ENCODE data around the gene SPECC1L. TPM values are rescaled to one million over a fixed set of nuclear protein-coding genes. Genes with fewer than 3 reads are reported as not detected.

SPECC1L gene
- total and polyA plus RNA-seq, 7 experiments from 2014 or later, result 14.6 to 69.0 (median 39.9) TPM

GRCh38 chr22:24321999-24322398 lies 51.4 kb downstream of the SPECC1L start:
- intact Hi-C loops (cut with micrococcal nuclease), result loop anchor here in 1 of 2 donors (10.0 kb wide), 1 partner anchor 73 kb away; no protein-coding TSS in a partner anchor
- no peaks in the 10 kb centered on the region for H3K27me3 ChIP-seq (ENCODE audit: control insufficient read depth in 2 of 2, insufficient read depth in 2 of 2, low read length in 2 of 2)
- POLR2A ChIA-PET, result no interaction called here
- H3K27ac Mint-ChIP-seq, result peak overlapping the region in 5 of 9 donors; percentile 0 to 72 (median 13)
- H3K4me1 ChIP-seq (ENCODE audit: control insufficient read depth in 2 of 2, insufficient read depth in 2 of 2, low read length in 2 of 2), result no peaks in the 10 kb centered on the region
- DNase-seq, result no peak
- H3K9me3 ChIP-seq (ENCODE audit: control insufficient read depth in 2 of 3, low read length in 3 of 3), result no peaks in the 10 kb centered on the region
- H3K4me3 ChIP-seq (ENCODE audit: low read length), result no peak overlapping the region
- ATAC-seq, result no peak
- H3K36me3 ChIP-seq (ENCODE audit: control insufficient read depth in 2 of 3, insufficient read depth in 3 of 3, low read length in 3 of 3), result peaks cover 0 to 42% (median 13%) of the 10 kb centered on the region in 3 experiments
- H3K4me1 Mint-ChIP-seq, result peaks cover 0 to 27% (median 23%) of the 10 kb centered on the region in 7 donors
- no peaks in the 10 kb centered on the region for H3K27me3 Mint-ChIP-seq
- no peak overlapping the region for H3K4me3 Mint-ChIP-seq
- peaks cover 6 to 22% (median 12%) of the 10 kb centered on the region in 5 donors for H3K36me3 Mint-ChIP-seq
- H3K27ac ChIP-seq (ENCODE audit: low read depth, low read length), result no peak overlapping the region
- CTCF ChIA-PET, result no interaction called here
- no peaks in the 10 kb centered on the region for H3K9me3 Mint-ChIP-seq

GRCh38 chr22:24322522-24322921 lies 51.9 kb downstream of the SPECC1L start:
- H3K36me3 Mint-ChIP-seq, result peaks cover 6 to 26% (median 16%) of the 10 kb centered on the region in 5 donors
- intact Hi-C loops (cut with micrococcal nuclease), result loop anchor here in 1 of 2 donors (10.0 kb wide), 1 partner anchor 72 kb away; no protein-coding TSS in a partner anchor
- H3K27me3 ChIP-seq (ENCODE audit: control insufficient read depth in 2 of 2, insufficient read depth in 2 of 2, low read length in 2 of 2), result no peaks in the 10 kb centered on the region
- H3K27me3 Mint-ChIP-seq, result no peaks in the 10 kb centered on the region
- ATAC-seq (no peak), DNase-seq (no peak)
- peaks cover 0 to 27% (median 23%) of the 10 kb centered on the region in 7 donors for H3K4me1 Mint-ChIP-seq
- peak overlapping the region in 4 of 9 donors; percentile 10 to 26 (median 12) for H3K27ac Mint-ChIP-seq
- no peaks in the 10 kb centered on the region for H3K4me1 ChIP-seq (ENCODE audit: control insufficient read depth in 2 of 2, insufficient read depth in 2 of 2, low read length in 2 of 2)
- POLR2A ChIA-PET, result no interaction called here
- H3K4me3 ChIP-seq (ENCODE audit: low read length), result no peak overlapping the region
- H3K4me3 Mint-ChIP-seq, result no peak overlapping the region
- peaks cover 0 to 42% (median 13%) of the 10 kb centered on the region in 3 experiments for H3K36me3 ChIP-seq (ENCODE audit: control insufficient read depth in 2 of 3, insufficient read depth in 3 of 3, low read length in 3 of 3)
- CTCF ChIA-PET, result no interaction called here
- H3K9me3 Mint-ChIP-seq, result no peaks in the 10 kb centered on the region
- no peak overlapping the region for H3K27ac ChIP-seq (ENCODE audit: low read depth, low read length)
- H3K9me3 ChIP-seq (ENCODE audit: control insufficient read depth in 2 of 3, low read length in 3 of 3), result no peaks in the 10 kb centered on the region

GRCh38 chr22:24323233-24323632 lies 52.6 kb downstream of the SPECC1L start:
- Histone ChIP-seq H3K4me3 (ENCODE audit: low read length) (no peak overlapping the region), H3K36me3 (ENCODE audit: control insufficient read depth in 2 of 3, insufficient read depth in 3 of 3, low read length in 3 of 3) (peaks cover 0 to 42% (median 13%) of the 10 kb centered on the region in 3 experiments), H3K9me3 (ENCODE audit: control insufficient read depth in 2 of 3, low read length in 3 of 3) (no peaks in the 10 kb centered on the region), H3K27ac (ENCODE audit: low read depth, low read length) (no peak overlapping the region), H3K27me3 (ENCODE audit: control insufficient read depth in 2 of 2, insufficient read depth in 2 of 2, low read length in 2 of 2) (no peaks in the 10 kb centered on the region), H3K4me1 (ENCODE audit: control insufficient read depth in 2 of 2, insufficient read depth in 2 of 2, low read length in 2 of 2) (no peaks in the 10 kb centered on the region)
- peak overlapping the region in 2 of 9 donors; percentile 34 to 52 for H3K27ac Mint-ChIP-seq
- peaks cover 6 to 26% (median 21%) of the 10 kb centered on the region in 5 donors for H3K36me3 Mint-ChIP-seq
- H3K4me3 Mint-ChIP-seq, result no peak overlapping the region
- ChIA-PET CTCF (no interaction called here), POLR2A (interaction anchor here (0.5 kb wide), 1 partner anchor 312 kb away, joined by 3 read pairs; the partner anchor contains the start of gene CABIN1)
- H3K27me3 Mint-ChIP-seq, result no peaks in the 10 kb centered on the region
- no peak for ATAC-seq
- intact Hi-C loops (cut with micrococcal nuclease), result loop anchor here in 1 of 2 donors (10.0 kb wide), 1 partner anchor 72 kb away; no protein-coding TSS in a partner anchor
- DNase-seq, result no peak
- H3K4me1 Mint-ChIP-seq, result peaks cover 0 to 30% (median 23%) of the 10 kb centered on the region in 7 donors
- H3K9me3 Mint-ChIP-seq, result no peaks in the 10 kb centered on the region

GRCh38 chr22:24323695-24324094 lies 53.1 kb downstream of the SPECC1L start:
- intact Hi-C loops (cut with micrococcal nuclease), result loop anchor here (2.0 to 10.0 kb wide), 2 partner anchors 71 to 103 kb away; partner anchors contain the start of gene ADORA2A (in 2 of the 2)
- H3K9me3 ChIP-seq (ENCODE audit: control insufficient read depth in 2 of 3, low read length in 3 of 3), result no peaks in the 10 kb centered on the region
- H3K9me3 Mint-ChIP-seq, result no peaks in the 10 kb centered on the region
- no peak for ATAC-seq
- DNase-seq, result no peak
- H3K36me3 Mint-ChIP-seq, result peaks cover 6 to 26% (median 21%) of the 10 kb centered on the region in 5 donors
- peak overlapping the region; percentile 36 for H3K27ac ChIP-seq (ENCODE audit: low read depth, low read length)
- H3K4me3 ChIP-seq (ENCODE audit: low read length), result no peak overlapping the region
- peaks cover 0 to 31% (median 27%) of the 10 kb centered on the region in 7 donors for H3K4me1 Mint-ChIP-seq
- H3K27ac Mint-ChIP-seq, result peak overlapping the region in 8 of 9 donors; percentile 31 to 85 (median 68)
- no peaks in the 10 kb centered on the region for H3K27me3 Mint-ChIP-seq
- no peak overlapping the region for H3K4me3 Mint-ChIP-seq
- peaks cover 0 to 42% (median 13%) of the 10 kb centered on the region in 3 experiments for H3K36me3 ChIP-seq (ENCODE audit: control insufficient read depth in 2 of 3, insufficient read depth in 3 of 3, low read length in 3 of 3)
- ChIA-PET POLR2A (no interaction called here), CTCF (interaction anchor here (1.2 kb wide), 1 partner anchor 200 kb away, joined by 3 read pairs; no protein-coding TSS in a partner anchor)
- H3K27me3 ChIP-seq (ENCODE audit: control insufficient read depth in 2 of 2, insufficient read depth in 2 of 2, low read length in 2 of 2), result no peaks in the 10 kb centered on the region
- H3K4me1 ChIP-seq (ENCODE audit: control insufficient read depth in 2 of 2, insufficient read depth in 2 of 2, low read length in 2 of 2), result no peaks in the 10 kb centered on the region

- intact Hi-C loops (cut with micrococcal nuclease), result loop anchor here (2.0 to 10.0 kb wide), 2 partner anchors 71 to 103 kb away; partner anchors contain the start of gene ADORA2A (in 2 of the 2)
- Mint-ChIP-seq H3K4me3 (peak overlapping the region in 2 of 10 donors; percentile 5 to 40), H3K27ac (peak overlapping the region; percentile 17 to 85 (median 66)), H3K36me3 (peaks cover 6 to 26% (median 17%) of the 10 kb centered on the region in 5 donors), H3K9me3 (no peaks in the 10 kb centered on the region), H3K27me3 (no peaks in the 10 kb centered on the region), H3K4me1 (peaks cover 3 to 35% (median 32%) of the 10 kb centered on the region in 7 donors)
- no peaks in the 10 kb centered on the region for H3K27me3 ChIP-seq (ENCODE audit: control insufficient read depth in 2 of 2, insufficient read depth in 2 of 2, low read length in 2 of 2)
- ChIA-PET CTCF (interaction anchor here (0.5 to 1.2 kb wide), 3 partner anchors 39 to 686 kb away, joined by 3 read pairs; no protein-coding TSS in a partner anchor), POLR2A (interaction anchor here (0.5 kb wide), 1 partner anchor 204 kb away, joined by 3 read pairs; no protein-coding TSS in a partner anchor)
- peak overlapping the region; percentile 36 for H3K27ac ChIP-seq (ENCODE audit: low read depth, low read length)
- H3K4me3 ChIP-seq (ENCODE audit: low read length), result no peak overlapping the region
- H3K9me3 ChIP-seq (ENCODE audit: control insufficient read depth in 2 of 3, low read length in 3 of 3), result no peaks in the 10 kb centered on the region
- peaks cover 0 to 42% (median 11%) of the 10 kb centered on the region in 3 experiments for H3K36me3 ChIP-seq (ENCODE audit: control insufficient read depth in 2 of 3, insufficient read depth in 3 of 3, low read length in 3 of 3)
- DNase-seq (no peak), ATAC-seq (peak; percentile 22)
- H3K4me1 ChIP-seq (ENCODE audit: control insufficient read depth in 2 of 2, insufficient read depth in 2 of 2, low read length in 2 of 2), result peaks cover 0 to 4% of the 10 kb centered on the region in 2 donors
These were observed 53.5 kb downstream of the SPECC1L start for GRCh38 chr22:24324137-24324536.

- ChIA-PET CTCF (interaction anchor here (0.6 kb wide), 1 partner anchor 186 kb away, joined by 4 read pairs; no protein-coding TSS in a partner anchor), POLR2A (no interaction called here)
- no peaks in the 10 kb centered on the region for H3K27me3 ChIP-seq (ENCODE audit: control insufficient read depth in 2 of 2, insufficient read depth in 2 of 2, low read length in 2 of 2)
- intact Hi-C loops (cut with micrococcal nuclease), result loop anchor here (1.0 to 10.0 kb wide), 8 partner anchors 70 to 200 kb away; partner anchors contain the start of gene ADORA2A (in 2 of the 2)
- H3K4me3 Mint-ChIP-seq, result peak overlapping the region in 4 of 10 donors; percentile 1 to 66 (median 36)
- peak overlapping the region in 6 of 9 donors; percentile 2 to 51 (median 41) for H3K27ac Mint-ChIP-seq
- no peaks in the 10 kb centered on the region for H3K9me3 Mint-ChIP-seq
- H3K4me1 Mint-ChIP-seq, result peaks cover 14 to 46% (median 40%) of the 10 kb centered on the region in 7 donors
- peaks cover 0 to 38% (median 7%) of the 10 kb centered on the region in 3 experiments for H3K36me3 ChIP-seq (ENCODE audit: control insufficient read depth in 2 of 3, insufficient read depth in 3 of 3, low read length in 3 of 3)
- no peaks in the 10 kb centered on the region for H3K9me3 ChIP-seq (ENCODE audit: control insufficient read depth in 2 of 3, low read length in 3 of 3)
- H3K27ac ChIP-seq (ENCODE audit: low read depth, low read length), result no peak overlapping the region
- H3K27me3 Mint-ChIP-seq, result no peaks in the 10 kb centered on the region
- peaks cover 0 to 13% of the 10 kb centered on the region in 2 donors for H3K4me1 ChIP-seq (ENCODE audit: control insufficient read depth in 2 of 2, insufficient read depth in 2 of 2, low read length in 2 of 2)
- ATAC-seq (peak; percentile 90), DNase-seq (peak in 7 of 9 donors; percentile 27 to 62 (median 51))
- no peak overlapping the region for H3K4me3 ChIP-seq (ENCODE audit: low read length)
- H3K36me3 Mint-ChIP-seq, result peaks cover 6 to 31% (median 16%) of the 10 kb centered on the region in 5 donors
These were observed 54.6 kb downstream of the SPECC1L start for GRCh38 chr22:24325105-24325757.

Measured in naive thymus-derived CD4-positive, alpha-beta T cell (primary cell).